Stimulated activated CD8-positive, alpha-beta memory T cell treated with anti-CD3 and anti-CD28 coated beads, Interleukin-2, amount 100 ng/mL, for 1 hour (primary cell): ENCODE data around the gene MAGI2.

Experiments used
- DNase-seq, 2 donors: peaks; one replicate each; pipeline ENCODE4 v3.0.0-alpha.2; 2020; ENCODE audit warnings: low read depth in 2 of 2

Gene MAGI2

GRCh38 chr7:78490524-78490923, 962.9 kb downstream of the MAGI2 start:
- no peak for DNase-seq

- DNase-seq: no peak
These were observed 963.8 kb downstream of the MAGI2 start for GRCh38 chr7:78489476-78490240.

GRCh38 chr7:78487464-78487863, 966.0 kb downstream of the MAGI2 start:
- DNase-seq: no peak

DNA sequence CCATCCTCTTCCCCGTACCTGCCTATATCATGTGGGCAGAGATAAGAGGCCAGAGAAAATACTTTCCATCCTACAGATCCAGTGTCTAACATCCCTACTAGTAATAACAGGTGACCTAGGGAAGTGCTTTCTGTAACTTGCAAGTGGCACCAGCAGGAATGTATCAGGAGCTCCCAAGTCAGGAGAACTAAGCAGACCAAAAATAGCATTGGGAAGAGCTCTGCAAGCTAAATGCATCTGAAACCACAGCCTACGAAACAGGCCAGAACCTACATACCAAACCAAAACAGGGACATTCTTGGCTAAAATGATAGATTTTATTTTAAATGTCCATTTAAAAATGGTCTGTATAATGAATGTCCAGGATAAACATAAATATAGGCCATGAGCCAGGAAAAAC, 974.1 kb downstream of the MAGI2 start:
- DNase-seq: no peak

- no peak for DNase-seq
These were observed 976.5 kb downstream of the MAGI2 start for GRCh38 chr7:78476851-78477405.

- no peak for DNase-seq
These were observed 979.7 kb downstream of the MAGI2 start for GRCh38 chr7:78473571-78474301.

- DNase-seq: no peak
These were observed 980.4 kb downstream of the MAGI2 start for GRCh38 chr7:78473021-78473420.

GRCh38 chr7:78472519-78472918, 980.9 kb downstream of the MAGI2 start:
- DNase-seq: no peak

DNA sequence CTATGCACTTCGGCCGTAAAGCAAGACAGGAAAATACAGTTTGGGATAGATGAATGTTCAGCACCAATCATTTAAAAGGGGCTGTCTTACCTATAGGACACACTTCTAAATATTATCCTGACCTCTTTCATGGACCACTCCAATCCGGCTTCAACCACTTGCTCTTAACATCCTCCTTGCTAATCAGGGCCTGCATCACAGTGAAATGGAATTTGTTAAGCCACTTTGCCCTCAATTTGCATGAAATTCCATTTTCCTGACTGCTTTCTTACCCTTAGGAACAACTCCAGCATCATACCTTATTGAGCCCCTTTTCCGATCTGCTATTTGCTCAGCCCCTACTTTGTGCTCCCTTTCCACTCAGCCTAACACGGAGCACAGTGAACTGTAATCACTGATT, 987.6 kb downstream of the MAGI2 start:
- no peak for DNase-seq

- DNase-seq: no peak
These were observed 990.4 kb downstream of the MAGI2 start for GRCh38 chr7:78463039-78463438.

- no peak for DNase-seq
These were observed 1002.8 kb downstream of the MAGI2 start for GRCh38 chr7:78450706-78451105.

DNA sequence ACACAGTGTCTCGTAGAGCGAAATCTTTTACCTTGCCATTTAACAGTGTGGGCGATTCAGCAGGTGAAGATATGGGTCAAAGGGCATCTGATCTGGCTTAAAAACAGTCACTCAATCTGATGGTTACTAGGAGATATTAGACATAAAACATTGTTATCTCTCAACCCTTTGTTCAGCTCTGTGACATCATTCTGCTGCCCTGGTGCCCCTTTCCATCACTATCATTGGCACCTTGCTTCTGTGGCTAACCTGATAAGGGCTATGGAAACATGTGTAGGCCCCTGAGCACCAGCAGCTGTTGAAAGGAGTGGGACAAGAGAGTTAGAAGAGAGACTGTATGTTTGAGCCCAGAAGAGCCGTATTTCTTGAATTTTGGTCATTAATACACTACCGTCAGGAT, 1004.6 kb downstream of the MAGI2 start:
- no peak for DNase-seq

DNA sequence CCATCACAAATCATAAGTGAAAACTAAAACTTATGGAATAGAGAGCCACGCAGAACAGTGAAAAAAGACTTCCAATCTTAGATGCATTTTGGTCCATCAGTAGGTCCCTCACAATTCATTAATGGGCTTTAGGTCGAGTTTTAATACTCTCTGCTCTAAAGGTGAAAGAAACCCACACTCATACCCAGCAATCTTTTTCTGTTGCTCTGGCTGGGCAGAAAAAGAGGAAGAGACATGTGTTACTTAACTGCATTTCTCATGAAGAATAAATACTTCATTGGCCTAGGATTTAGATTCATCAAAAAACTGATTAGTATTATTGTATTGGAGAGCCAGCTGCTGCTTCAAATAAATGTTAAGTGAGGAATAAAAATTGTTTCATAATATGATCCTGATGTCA, 1009.2 kb downstream of the MAGI2 start:
- DNase-seq: no peak

DNA sequence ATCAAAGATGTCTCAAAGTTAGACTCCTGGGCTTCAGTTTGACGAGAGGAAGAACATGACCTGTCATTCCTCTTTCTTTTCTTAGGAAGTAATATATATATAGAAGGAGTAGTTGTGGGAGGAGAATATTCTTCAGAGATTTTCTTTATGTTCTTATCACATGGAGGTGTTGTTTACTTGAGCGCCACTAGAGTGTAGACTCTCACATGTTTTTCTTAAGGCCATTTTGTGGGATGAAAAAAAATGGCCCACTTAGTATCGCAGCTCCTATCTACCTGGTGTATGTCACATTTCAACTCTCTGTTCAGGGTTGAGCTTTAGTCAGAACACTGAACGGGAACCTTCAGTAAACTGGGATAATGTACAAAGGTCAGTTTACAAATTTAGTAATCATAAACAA, 1009.7 kb downstream of the MAGI2 start:
- DNase-seq: no peak

DNA sequence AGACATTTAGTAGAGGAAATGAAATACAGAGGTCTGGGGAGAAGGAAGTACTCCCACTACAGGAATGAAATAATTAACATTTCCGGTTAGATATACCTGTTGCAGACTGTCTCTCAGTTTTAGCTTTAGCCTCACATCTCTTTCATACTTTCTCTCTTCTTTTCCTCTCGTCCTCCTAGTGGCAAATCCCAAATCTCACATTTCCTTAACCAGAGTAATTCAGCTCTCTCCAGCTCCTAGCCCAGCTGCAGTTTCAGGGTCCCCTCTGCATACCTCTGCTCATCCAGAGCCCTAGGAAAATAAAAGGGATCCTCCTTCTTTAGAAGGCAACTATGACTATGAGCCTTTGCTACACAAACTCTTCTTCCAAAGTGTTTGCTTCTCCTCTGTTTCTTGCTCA, 1011.7 kb downstream of the MAGI2 start:
- DNase-seq: no peak

GRCh38 chr7:78438433-78438832, 1015.0 kb downstream of the MAGI2 start:
- DNase-seq: no peak

- no peak for DNase-seq
These were observed 1016.3 kb downstream of the MAGI2 start for GRCh38 chr7:78437118-78437517.

- no peak for DNase-seq
These were observed 1018.1 kb downstream of the MAGI2 start for GRCh38 chr7:78435355-78435754.

DNA sequence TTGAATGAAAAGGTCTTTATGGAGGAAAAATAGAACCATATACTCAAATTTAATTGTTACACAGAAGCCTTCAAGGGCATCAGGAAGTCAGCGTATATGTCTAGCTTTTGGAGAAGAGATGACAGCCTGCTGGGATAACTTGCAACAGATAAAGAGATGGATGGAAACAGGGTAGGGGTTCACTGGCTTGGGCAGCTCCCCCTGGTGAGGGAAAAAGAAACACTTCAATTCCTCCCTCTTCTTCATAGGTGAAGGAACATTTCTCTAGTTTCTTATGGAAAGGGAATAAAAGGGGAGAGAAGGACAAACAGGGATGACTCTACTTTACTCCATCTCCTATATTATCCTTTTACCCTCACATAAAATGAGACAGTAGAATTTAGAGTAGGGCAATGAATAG, 1019.2 kb downstream of the MAGI2 start:
- DNase-seq: no peak

- no peak for DNase-seq
These were observed 1020.0 kb downstream of the MAGI2 start for GRCh38 chr7:78433421-78433820.

- DNase-seq: no peak
These were observed 1023.6 kb downstream of the MAGI2 start for GRCh38 chr7:78429878-78430277.

DNA sequence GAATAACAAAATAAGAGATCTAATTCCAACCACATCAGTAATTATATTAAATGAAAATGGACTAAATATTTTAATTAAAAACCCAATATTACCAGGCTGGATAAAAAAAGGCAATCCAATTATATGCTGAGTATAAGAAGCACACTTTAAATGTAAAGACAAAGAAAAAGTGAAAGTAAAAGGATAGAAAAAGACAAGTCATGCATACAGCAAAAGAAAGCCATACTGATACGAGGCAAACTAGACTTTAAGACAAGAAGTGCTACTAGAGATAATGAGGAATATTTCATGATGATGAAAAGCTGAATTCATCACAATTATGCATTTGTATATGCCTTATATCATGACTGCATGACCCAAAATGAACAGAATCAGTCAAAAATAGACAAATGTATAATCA, 1026.3 kb downstream of the MAGI2 start:
- no peak for DNase-seq

DNA sequence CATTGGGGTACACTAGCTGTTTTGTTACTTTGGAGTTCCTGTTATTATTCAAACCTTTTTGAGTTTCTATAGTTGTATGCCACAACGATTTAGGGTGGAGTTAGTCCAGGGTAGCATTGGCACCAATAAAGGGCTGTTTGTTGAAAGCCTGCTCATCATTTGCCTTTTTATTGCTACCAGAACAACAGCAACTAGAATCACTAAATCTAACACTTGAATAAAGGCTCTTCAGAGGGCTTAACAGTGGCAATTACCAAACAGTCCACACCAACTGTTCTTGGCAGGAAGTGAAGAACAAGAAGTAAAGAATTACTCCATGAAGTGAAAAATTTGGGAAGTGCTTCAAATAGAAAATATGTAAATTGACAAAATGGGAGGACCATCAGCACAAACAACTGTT, 1033.5 kb downstream of the MAGI2 start:
- DNase-seq: no peak
